Retinal pigment epithelial cell (primary cell): ENCODE results near the gene NCOA6.

ENCODE experiments used
- DNase-seq: peaks from one replicate; pipeline ENCODE4 v3.0.0-alpha.2; 2010; ENCODE audit warnings: low read depth
- H3K4me3 ChIP-seq: 2 replicates; pipeline ENCODE4 v1.5.1; 2011; ENCODE audit warnings: mild to moderate bottlenecking, low read length, control low read depth, moderate library complexity
- CTCF ChIP-seq: conservative IDR thresholded peaks from 2 replicates; pipeline ENCODE4 v1.5.1; 2011; ENCODE audit warnings: low read depth, low read length, control low read depth, inconsistent platforms

The NCOA6 gene

GRCh38 chr20:34831936-34832335, 6.5 kb upstream of the NCOA6 start:
- no peak overlapping the region for H3K4me3 ChIP-seq
- no peak for TF ChIP-seq CTCF
- DNase-seq = no peak

GRCh38 chr20:34829191-34829590, 3.7 kb upstream of the NCOA6 start:
- TF ChIP-seq CTCF = no peak
- no peak for DNase-seq
- H3K4me3 ChIP-seq = no peak overlapping the region

GRCh38 chr20:34824806-34825529, 483 bp downstream of the NCOA6 start:
- DNase-seq = no peak
- H3K4me3 ChIP-seq = peak overlapping the region; percentile 86
- peak; percentile 7 for TF ChIP-seq CTCF

GRCh38 chr20:34824452-34824805, 1.0 kb downstream of the NCOA6 start:
- no peak for DNase-seq
- H3K4me3 ChIP-seq = peak overlapping the region; percentile 86
- no peak for TF ChIP-seq CTCF

GRCh38 chr20:34824026-34824425, 1.4 kb downstream of the NCOA6 start:
- H3K4me3 ChIP-seq = peak overlapping the region; percentile 86
- TF ChIP-seq CTCF = no peak
- DNase-seq = no peak

GRCh38 chr20:34820805-34821578, 4.5 kb downstream of the NCOA6 start:
- no peak for TF ChIP-seq CTCF
- no peak for DNase-seq
- no peak overlapping the region for H3K4me3 ChIP-seq

- H3K4me3 ChIP-seq = no peak overlapping the region
- DNase-seq = no peak
- no peak for TF ChIP-seq CTCF
Measured at GRCh38 chr20:34817801-34818200, 7.7 kb downstream of the NCOA6 start.
